Bronchial epithelial cell (primary cell): ENCODE results near the gene CDH10. TPM values are rescaled to one million over a fixed set of nuclear protein-coding genes. Genes with fewer than 3 reads are reported as not detected.

Experiments used
- DNase-seq: peaks from one replicate; pipeline ENCODE4 v3.0.0-alpha.2; 2010; ENCODE audit warnings: low read depth
- FAIRE-seq: peaks from 2 replicates; lab custom pipeline; 2011; peaks lifted over from hg19 to GRCh38; lab: Jason Lieb, UNC
- H3K27me3 ChIP-seq: 2 replicates; pipeline ENCODE4 v1.5.1; 2011; ENCODE audit warnings: low read length; ENCODE audit not compliant: control insufficient read depth, insufficient read depth
- H3K36me3 ChIP-seq: 2 replicates; pipeline ENCODE4 v1.5.1; 2011; ENCODE audit warnings: low read length; ENCODE audit not compliant: control insufficient read depth, insufficient read depth
- H3K4me3 ChIP-seq: 2 replicates; pipeline ENCODE4 v1.5.1; 2011; ENCODE audit warnings: mild to moderate bottlenecking, low read depth, low read length, control low read depth
- CTCF ChIP-seq: IDR thresholded peaks from 2 replicates; pipeline ENCODE4 v1.5.1; 2011; ENCODE audit warnings: mild to moderate bottlenecking, moderate library complexity, low read length, control low read depth, inconsistent platforms; ENCODE audit not compliant: insufficient read depth, severe bottlenecking
- total RNA-seq: library from RNA; depleted of rRNA; stranded (reverse); fragments of >200 nt; gene quantifications from 2 replicates; pipeline ENCODE4 v1.2.1, GENCODE V29; 2014

CDH10 gene
- total RNA-seq, 1 donor from 2014 or later: not detected

GRCh38 chr5:24535646-24536045, 109.1 kb downstream of the CDH10 start:
- FAIRE-seq (no peak), DNase-seq (no peak)
- Histone ChIP-seq H3K27me3 (no peaks in the 10 kb centered on the region), H3K4me3 (no peak overlapping the region), H3K36me3 (no peaks in the 10 kb centered on the region)
- TF ChIP-seq CTCF: no peak

GRCh38 chr5:24530906-24531305, 113.9 kb downstream of the CDH10 start:
- no peak for DNase-seq
- no peak for FAIRE-seq
- TF ChIP-seq CTCF: no peak
- no peak overlapping the region for H3K4me3 ChIP-seq
- no peaks in the 10 kb centered on the region for H3K36me3 ChIP-seq
- no peaks in the 10 kb centered on the region for H3K27me3 ChIP-seq

- Histone ChIP-seq H3K36me3 (no peaks in the 10 kb centered on the region), H3K27me3 (no peaks in the 10 kb centered on the region), H3K4me3 (no peak overlapping the region)
- TF ChIP-seq CTCF: no peak
- DNase-seq (no peak), FAIRE-seq (no peak)
Measured at GRCh38 chr5:24525414-24525813, 119.4 kb downstream of the CDH10 start.

GRCh38 chr5:24512423-24512822, 132.4 kb downstream of the CDH10 start:
- H3K36me3 ChIP-seq: no peaks in the 10 kb centered on the region
- no peaks in the 10 kb centered on the region for H3K27me3 ChIP-seq
- TF ChIP-seq CTCF: no peak
- no peak overlapping the region for H3K4me3 ChIP-seq
- no peak for FAIRE-seq
- no peak for DNase-seq

GRCh38 chr5:24510523-24510988, 134.2 kb downstream of the CDH10 start:
- Histone ChIP-seq H3K27me3 (no peaks in the 10 kb centered on the region), H3K36me3 (no peaks in the 10 kb centered on the region), H3K4me3 (no peak overlapping the region)
- FAIRE-seq: no peak
- no peak for DNase-seq
- no peak for TF ChIP-seq CTCF

- no peaks in the 10 kb centered on the region for H3K36me3 ChIP-seq
- DNase-seq (no peak), FAIRE-seq (no peak)
- H3K27me3 ChIP-seq: no peaks in the 10 kb centered on the region
- TF ChIP-seq CTCF: no peak
- no peak overlapping the region for H3K4me3 ChIP-seq
Measured at GRCh38 chr5:24509943-24510342, 134.8 kb downstream of the CDH10 start.
